IMR-90 (cell line): ENCODE data around the gene VPS8. TPM values are rescaled to one million over a fixed set of nuclear protein-coding genes. Genes with fewer than 3 reads are reported as not detected.

Source experiments
- ATAC-seq: fragments of 200-7000 bp; cut with Tn5 transposase; 2 replicates; pipeline ENCODE4 v1.9.1; 2020; ENCODE audit warnings: low read depth, mild to moderate bottlenecking, moderate library complexity
- BruUV-seq: library from RNA; stranded (reverse); fragments of 400-500 nt; replicated peaks from 2 replicates; lab custom pipeline; 2021; lab: Mats Ljungman, UMichigan
- CTCF ChIA-PET: fragments of 300-600 bp; formaldehyde crosslinking; extraction: SDS; loops from one replicate; lab custom pipeline; 2021; ENCODE audit warnings: antibody characterized with exemption; lab: Yijun Ruan, JAX
- POLR2A ChIA-PET: fragments of 300-600 bp; sonication (Branson Sonifier 250); formaldehyde crosslinking; loops from one replicate; lab custom pipeline; 2022; ENCODE audit warnings: antibody characterized with exemption; ENCODE audit not compliant: unreplicated experiment; lab: Charles Lee
- DNase-seq: peaks from one replicate; pipeline ENCODE4 v3.0.0; 2013
- H2AFZ ChIP-seq: replicated peaks from 2 replicates; pipeline ENCODE3; 2013; ENCODE audit warnings: low read length, mild to moderate bottlenecking; ENCODE audit not compliant: poor library complexity
- H2AK5ac ChIP-seq: 2 replicates; pipeline ENCODE4 v1.6.1; 2013; ENCODE audit warnings: low read depth, low read length, inconsistent platforms
- H2AK9ac ChIP-seq: replicated peaks from 2 replicates; pipeline ENCODE3; 2013; ENCODE audit warnings: mild to moderate bottlenecking, low read depth, low read length, moderate library complexity; ENCODE audit not compliant: poor library complexity
- H2BK120ac ChIP-seq: 2 replicates; pipeline ENCODE4 v1.6.1; 2013; ENCODE audit warnings: low read depth, low read length, inconsistent platforms
- H2BK15ac ChIP-seq: 3 replicates; pipeline ENCODE4 v1.6.1; 2013; ENCODE audit warnings: low read depth, low read length, inconsistent platforms
- H2BK20ac ChIP-seq: 2 replicates; pipeline ENCODE4 v1.6.1; 2013; ENCODE audit warnings: low read depth, mild to moderate bottlenecking, inconsistent platforms, low read length, moderate library complexity
- H2BK5ac ChIP-seq: 2 replicates; pipeline ENCODE4 v1.6.1; 2013; ENCODE audit warnings: mild to moderate bottlenecking, low read depth, low read length, inconsistent platforms; ENCODE audit not compliant: poor library complexity, severe bottlenecking
- H3K14ac ChIP-seq: replicated peaks from 2 replicates; pipeline ENCODE4 v1.6.1; 2013; ENCODE audit warnings: low read depth, low read length, inconsistent platforms
- H3K18ac ChIP-seq: 2 replicates; pipeline ENCODE4 v1.6.1; 2013; ENCODE audit warnings: low read depth, low read length, control low read depth
- H3K23ac ChIP-seq: 2 replicates; pipeline ENCODE4 v1.6.1; 2013; ENCODE audit warnings: low read depth, low read length, inconsistent platforms
- H3K27ac ChIP-seq: 2 replicates; pipeline ENCODE4 v1.5.1; 2013; ENCODE audit warnings: mild to moderate bottlenecking, control low read depth, low read length; ENCODE audit not compliant: insufficient read depth
- H3K27me3 ChIP-seq: 2 replicates; pipeline ENCODE4 v1.6.1; 2013; ENCODE audit warnings: low read length; ENCODE audit not compliant: control insufficient read depth, insufficient read depth
- H3K36me3 ChIP-seq: 2 replicates; pipeline ENCODE4 v1.6.1; 2013; ENCODE audit warnings: low read length, mixed read lengths; ENCODE audit not compliant: control insufficient read depth, insufficient read depth
- H3K4ac ChIP-seq: 2 replicates; pipeline ENCODE4 v1.6.1; 2013; ENCODE audit warnings: low read depth, low read length, inconsistent platforms
- H3K4me1 ChIP-seq: 2 replicates; pipeline ENCODE4 v1.6.1; 2013; ENCODE audit warnings: low read length, mixed read lengths; ENCODE audit not compliant: control insufficient read depth, insufficient read depth
- H3K4me2 ChIP-seq: 2 replicates; pipeline ENCODE4 v1.6.1; 2013; ENCODE audit warnings: low read depth, mild to moderate bottlenecking, control low read depth, low read length, moderate library complexity
- H3K4me3 ChIP-seq: 2 replicates; pipeline ENCODE4 v1.5.1; 2013; ENCODE audit warnings: low read depth, mild to moderate bottlenecking, control low read depth, low read length, moderate library complexity; ENCODE audit not compliant: insufficient read depth
- H3K56ac ChIP-seq: 2 replicates; pipeline ENCODE4 v1.6.1; 2013; ENCODE audit warnings: low read length, inconsistent platforms; ENCODE audit not compliant: insufficient read depth; ENCODE audit errors: extremely low read depth
- H3K79me1 ChIP-seq, 2 experiments: 2 replicates each; pipeline ENCODE4 v1.6.1; 2013; ENCODE audit warnings: low read length in 2 of 2, inconsistent platforms in 1 of 2, low read depth in 1 of 2
- H3K9ac ChIP-seq: 2 replicates; pipeline ENCODE4 v1.6.1; 2013; ENCODE audit warnings: low read depth, low read length, control low read depth
- H3K9me1 ChIP-seq: 2 replicates; pipeline ENCODE4 v1.6.1; 2013; ENCODE audit warnings: low read length, inconsistent platforms; ENCODE audit not compliant: insufficient read depth
- H3K9me3 ChIP-seq: 2 replicates; pipeline ENCODE4 v1.6.1; 2013; ENCODE audit warnings: low read length; ENCODE audit not compliant: control insufficient read depth, insufficient read depth
- H4K20me1 ChIP-seq: 2 replicates; pipeline ENCODE4 v1.6.1; 2013; ENCODE audit warnings: low read length, inconsistent platforms; ENCODE audit not compliant: insufficient read depth
- H4K5ac ChIP-seq: 2 replicates; pipeline ENCODE4 v1.6.1; 2013; ENCODE audit warnings: mild to moderate bottlenecking, low read depth, low read length, control low read depth
- H4K8ac ChIP-seq, 2 experiments: 2 replicates each; pipeline ENCODE4 v1.6.1; 2013; ENCODE audit warnings: low read depth in 2 of 2, low read length in 2 of 2, control low read depth in 1 of 2, inconsistent platforms in 1 of 2
- H4K91ac ChIP-seq: 2 replicates; pipeline ENCODE4 v1.6.1; 2013; ENCODE audit warnings: low read depth, low read length, inconsistent platforms; ENCODE audit not compliant: insufficient read depth
- CEBPB ChIP-seq: IDR thresholded peaks from 2 replicates; pipeline ENCODE4 v1.6.1; 2012; ENCODE audit warnings: low read depth, low read length, improper control_type of control experiment
- FOS ChIP-seq: fragments of 150-350 bp; IDR thresholded peaks from 2 replicates; pipeline ENCODE4 v1.6.1; 2016; ENCODE audit warnings: low read depth, low read length
- MAFK ChIP-seq: IDR thresholded peaks from 2 replicates; pipeline ENCODE4 v1.6.1; 2012; ENCODE audit warnings: low read depth, low read length, improper control_type of control experiment
- MAZ ChIP-seq: IDR thresholded peaks from 2 replicates; pipeline ENCODE4 v1.6.1; 2012; ENCODE audit warnings: low read depth, mild to moderate bottlenecking, low read length, improper control_type of control experiment, moderate library complexity, borderline replicate concordance
- MXI1 ChIP-seq: IDR thresholded peaks from 2 replicates; pipeline ENCODE4 v1.6.1; 2012; ENCODE audit warnings: low read depth, mild to moderate bottlenecking, low read length, moderate library complexity, borderline replicate concordance
- POLR2A ChIP-seq: IDR thresholded peaks from 2 replicates; pipeline ENCODE4 v1.6.1; 2012; ENCODE audit warnings: mild to moderate bottlenecking, low read depth, low read length
- RCOR1 ChIP-seq: IDR thresholded peaks from 2 replicates; pipeline ENCODE4 v1.6.1; 2012; ENCODE audit warnings: mild to moderate bottlenecking, low read length, improper control_type of control experiment; ENCODE audit not compliant: insufficient replicate concordance
- RFX5 ChIP-seq: IDR thresholded peaks from 2 replicates; pipeline ENCODE4 v1.8.0; 2012; ENCODE audit warnings: low read depth, mild to moderate bottlenecking, low read length, moderate library complexity
- SMC3 ChIP-seq: fragments of 150-350 bp; IDR thresholded peaks from 2 replicates; pipeline ENCODE4 v1.6.1; 2016; ENCODE audit warnings: low read depth, mild to moderate bottlenecking, antibody characterized with exemption, low read length, moderate library complexity
- WGBS, 2 experiments: methylation state at CpG; one replicate each; pipeline versions ENCODE4 v1.1.5 to v1.1.7; 2013; ENCODE audit warnings: missing lambda C conversion rate in 2 of 2; ENCODE audit not compliant: insufficient read length in 1 of 2; ENCODE audit errors: extremely low coverage in 2 of 2; 5-methylcytosine and 5-hydroxymethylcytosine counted together
- dilution Hi-C: fragments of 300-500 bp; cut with HindIII; formaldehyde crosslinking; loops from one replicate; pipeline ENCODE4 v1.14.3; 2018; ENCODE audit warnings: low sequenced_read_pairs; ENCODE audit not compliant: unreplicated experiment
- in situ Hi-C: fragments of 300-500 bp; cut with MboI; formaldehyde crosslinking; loops from 3 replicates; pipeline ENCODE4 v1.14.3; 2019; ENCODE audit warnings: low sequenced_read_pairs, inconsistent platforms, mixed read lengths
- intact Hi-C: fragments of 100-400 bp; cut with micrococcal nuclease; formaldehyde crosslinking; loops from 2 replicates; pipeline ENCODE4 v1.10.0; 2022
- polyA plus RNA-seq, 3 experiments: library from polyadenylated mRNA; depleted of rRNA; stranded (reverse); fragments of >200 nt; gene quantifications; 2 replicates each; pipeline ENCODE4 v1.2.3, GENCODE V29; 2012; ENCODE audit warnings: low replicate concordance in 1 of 3
- total RNA-seq: library from RNA; depleted of rRNA; stranded (reverse); fragments of >200 nt; gene quantifications from 2 replicates; pipeline ENCODE4 v1.2.3, GENCODE V29; 2012
- TF ChIP-seq, protein P1 (sequence below): fragments of 150-350 bp; IDR thresholded peaks from 2 replicates; pipeline ENCODE4 v1.6.1; 2017; ENCODE audit warnings: mild to moderate bottlenecking, antibody characterized with exemption, low read length, low read depth
- TF ChIP-seq, protein P2 (sequence below): conservative IDR thresholded peaks from 2 replicates; pipeline ENCODE4 v1.5.1; 2012; ENCODE audit warnings: mild to moderate bottlenecking, low read depth, low read length, improper control_type of control experiment

The VPS8 gene
- total and polyA plus RNA-seq, 2 of the 4 experiments (the other 2 are of a cell fraction) = 14.0 to 56.1 TPM

DNA sequence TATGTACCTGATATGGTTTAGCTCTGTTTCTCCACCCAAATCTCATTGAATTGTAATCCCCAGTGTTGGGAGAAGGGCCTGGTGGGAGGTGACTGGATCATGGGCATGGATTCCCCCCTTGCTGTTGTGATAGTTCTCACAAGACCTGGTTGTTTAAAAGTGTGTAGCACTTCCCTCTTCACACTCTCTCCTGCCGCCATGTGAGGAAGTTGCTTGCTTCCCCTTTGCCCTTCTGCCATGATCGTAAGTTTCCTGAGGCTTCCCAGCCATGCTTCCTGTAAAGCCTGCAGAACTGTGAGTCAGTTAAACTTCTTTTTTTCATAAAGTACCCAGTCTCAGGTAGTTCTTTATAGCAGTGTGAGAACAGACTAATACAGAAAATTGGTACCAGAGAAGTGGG lies 247.8 kb downstream of the VPS8 start:
- in situ Hi-C loops = no loop called here
- H3K56ac ChIP-seq = no peak overlapping the region
- no peak overlapping the region for H3K18ac ChIP-seq
- H3K36me3 ChIP-seq = no peaks in the 10 kb centered on the region
- no peak overlapping the region for H2AK5ac ChIP-seq
- H3K9ac ChIP-seq = no peak overlapping the region
- H2BK120ac ChIP-seq = no peak overlapping the region
- intact Hi-C loops = no loop called here
- no peak overlapping the region for H4K91ac ChIP-seq
- H3K4ac ChIP-seq = no peak overlapping the region
- H3K9me1 ChIP-seq = no peaks in the 10 kb centered on the region
- no peaks in the 10 kb centered on the region for H3K27me3 ChIP-seq
- no peak overlapping the region for H2BK5ac ChIP-seq
- H2AK9ac ChIP-seq = no peak overlapping the region
- no CpG with 5 or more reads among the region's 2 CpGs for WGBS, 2 experiments
- BruUV-seq = no TSS peak
- DNase-seq (no peak), ATAC-seq (no peak)
- H2AFZ ChIP-seq = no peak overlapping the region
- ChIA-PET POLR2A (no interaction called here), CTCF (no interaction called here)
- no peak overlapping the region for H3K4me3 ChIP-seq
- no peak overlapping the region for H3K23ac ChIP-seq
- H3K9me3 ChIP-seq = peaks cover 2% of the 10 kb centered on the region; the same call in 1 of the 2 replicates
- H4K20me1 ChIP-seq = no peaks in the 10 kb centered on the region
- no peak overlapping the region for H2BK15ac ChIP-seq
- no peak overlapping the region for H2BK20ac ChIP-seq
- dilution Hi-C loops = no loop called here
- H4K8ac ChIP-seq = no peak overlapping the region
- H3K27ac ChIP-seq = no peak overlapping the region
- H3K79me1 ChIP-seq = no peaks in the 10 kb centered on the region
- no peaks in the 10 kb centered on the region for H3K4me1 ChIP-seq
- no peak overlapping the region for H3K4me2 ChIP-seq
- no peak overlapping the region for H3K14ac ChIP-seq
- no peak overlapping the region for H4K5ac ChIP-seq
- TF ChIP-seq POLR2A (no peak), RFX5 (no peak), SMC3 (no peak), FOS (no peak), MXI1 (no peak), CEBPB (no peak), MAZ (no peak), MAFK (no peak), RCOR1 (no peak)
- TF ChIP-seq, protein P1, sequence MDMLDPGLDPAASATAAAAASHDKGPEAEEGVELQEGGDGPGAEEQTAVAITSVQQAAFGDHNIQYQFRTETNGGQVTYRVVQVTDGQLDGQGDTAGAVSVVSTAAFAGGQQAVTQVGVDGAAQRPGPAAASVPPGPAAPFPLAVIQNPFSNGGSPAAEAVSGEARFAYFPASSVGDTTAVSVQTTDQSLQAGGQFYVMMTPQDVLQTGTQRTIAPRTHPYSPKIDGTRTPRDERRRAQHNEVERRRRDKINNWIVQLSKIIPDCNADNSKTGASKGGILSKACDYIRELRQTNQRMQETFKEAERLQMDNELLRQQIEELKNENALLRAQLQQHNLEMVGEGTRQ = no peak
- TF ChIP-seq, protein P2, sequence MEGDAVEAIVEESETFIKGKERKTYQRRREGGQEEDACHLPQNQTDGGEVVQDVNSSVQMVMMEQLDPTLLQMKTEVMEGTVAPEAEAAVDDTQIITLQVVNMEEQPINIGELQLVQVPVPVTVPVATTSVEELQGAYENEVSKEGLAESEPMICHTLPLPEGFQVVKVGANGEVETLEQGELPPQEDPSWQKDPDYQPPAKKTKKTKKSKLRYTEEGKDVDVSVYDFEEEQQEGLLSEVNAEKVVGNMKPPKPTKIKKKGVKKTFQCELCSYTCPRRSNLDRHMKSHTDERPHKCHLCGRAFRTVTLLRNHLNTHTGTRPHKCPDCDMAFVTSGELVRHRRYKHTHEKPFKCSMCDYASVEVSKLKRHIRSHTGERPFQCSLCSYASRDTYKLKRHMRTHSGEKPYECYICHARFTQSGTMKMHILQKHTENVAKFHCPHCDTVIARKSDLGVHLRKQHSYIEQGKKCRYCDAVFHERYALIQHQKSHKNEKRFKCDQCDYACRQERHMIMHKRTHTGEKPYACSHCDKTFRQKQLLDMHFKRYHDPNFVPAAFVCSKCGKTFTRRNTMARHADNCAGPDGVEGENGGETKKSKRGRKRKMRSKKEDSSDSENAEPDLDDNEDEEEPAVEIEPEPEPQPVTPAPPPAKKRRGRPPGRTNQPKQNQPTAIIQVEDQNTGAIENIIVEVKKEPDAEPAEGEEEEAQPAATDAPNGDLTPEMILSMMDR = no peak
